Heart right ventricle (tissue), 16 donors: ENCODE data around the gene RFC1. TPM values are rescaled to one million over a fixed set of nuclear protein-coding genes. Genes with fewer than 3 reads are reported as not detected.
A peak's percentile ranks its signal among the peaks of the same experiment; 100 is the strongest.

Source experiments
- ATAC-seq, 8 donors: fragments of 200-7000 bp; cut with Tn5 transposase; one replicate each; pipeline ENCODE4 v1.9.1; 2020; ENCODE audit warnings: mild to moderate bottlenecking in 8 of 8, moderate library complexity in 8 of 8, moderate number of reproducible peaks in 1 of 8
- DNase-seq, 2 donors: peaks; one replicate each; pipeline ENCODE4 v3.0.0-alpha.2; 2020
- H3K27ac ChIP-seq, 10 donors: fragments of 200-600 bp; sonication (generic) in 2 of 10; one replicate each; pipeline versions ENCODE4 v1.5.0 to v1.8.0; 2020 to 2022; ENCODE audit warnings: mild to moderate bottlenecking in 3 of 10
- H3K27me3 ChIP-seq, 7 donors: fragments of 200-600 bp; one replicate each; pipeline ENCODE4 v1.8.0; 2021 to 2022; ENCODE audit warnings: mild to moderate bottlenecking in 2 of 7
- H3K36me3 ChIP-seq, 9 donors: fragments of 200-600 bp; sonication (generic) in 1 of 9; one replicate each; pipeline versions ENCODE4 v1.5.0 to v1.8.0; 2020 to 2022; ENCODE audit warnings: mild to moderate bottlenecking in 2 of 9
- H3K4me1 ChIP-seq, 9 donors: fragments of 200-600 bp; sonication (generic) in 1 of 9; one replicate each; pipeline versions ENCODE4 v1.5.0 to v1.8.0; 2020 to 2022; ENCODE audit warnings: mild to moderate bottlenecking in 4 of 9
- H3K4me3 ChIP-seq, 10 donors: fragments of 200-600 bp; sonication (generic) in 2 of 10; one replicate each; pipeline versions ENCODE4 v1.5.0 to v1.8.0; 2020 to 2022; ENCODE audit warnings: mild to moderate bottlenecking in 7 of 10, moderate library complexity in 2 of 10
- H3K9me3 ChIP-seq, 11 donors: fragments of 200-600 bp in 10 of 11; sonication (generic) in 2 of 11; one replicate each; pipeline versions ENCODE4 v1.5.0 to v1.8.0; 2013 to 2022; ENCODE audit warnings: mild to moderate bottlenecking in 2 of 11, control low read depth in 1 of 11, moderate library complexity in 1 of 11
- CTCF ChIP-seq, 9 donors: fragments of 200-600 bp; sonication (generic) in 2 of 9; IDR thresholded peaks; one replicate each; pipeline versions ENCODE4 v1.5.0 to v1.8.0; 2021 to 2022; ENCODE audit warnings: antibody characterized with exemption in 9 of 9, mild to moderate bottlenecking in 5 of 9, moderate library complexity in 1 of 9
- WGBS, 2 donors: extraction: QIAGEN DNeasy Blood & Tissue Kit; methylation state at CpG; one replicate each; pipeline ENCODE4 v1.1.7; 2013; ENCODE audit warnings: inconsistent platforms in 1 of 2; 5-methylcytosine and 5-hydroxymethylcytosine counted together
- intact Hi-C, 10 donors: fragments of 100-400 bp; cut with DNase I; formaldehyde crosslinking; loops; one replicate each; pipeline versions ENCODE4 v1.11.1 to v1.14.2; 2022
- polyA plus RNA-seq, 2 donors: library from polyadenylated mRNA; stranded (reverse); fragments of 200-250 nt; gene quantifications; one replicate each; pipeline ENCODE4 v1.2.3, GENCODE V29; 2013
- total RNA-seq, 10 donors: library from RNA; stranded (reverse); fragmentation: NEBNext Ultra II Directional in 3 of 10; extraction: Animal tissue kit (Norgen Biotek cat#: 25700) in 3 of 10; gene quantifications; one replicate each; pipeline versions ENCODE4 v1.2.1 to v1.2.4, GENCODE V29; 2021 to 2023
- donor health status: Arrhythmogenic right ventricular cardiomyopathy.
- donor health status: ischemic (EF 13 %, LVEDD 7.1; RV severe dilation, severe dysfunction).
- donor health status: healthy with polysubstance abuse.
- donor health status: DM: no; HTN: yes; CAD: no.
- donor health status: DM: no; HTN: no; CAD: no.
- donor health status: ischemic (EF 25% LVEDD 6.9; RV normal size, moderate dysfunction).
- donor health status: ischemic (EF 25% LVEDD 5.7; RV mildly dilated, moderate dysfunction).
- donor health status: healthy.
- donor health status: DM: yes; HTN: yes; CAD: no.
- donor health status: Ischemic cardiomyopathy.
- donor health status: ischemic (EF 35%, LVEDD 5.7; RV mildly dilated, moderate dysfunction).
- donor health status: nonischemic (EF 11% LVEDD 7.7; RV severe dilation, severe dysfunction).
- donor health status: DM: yes; HTN: yes; CAD: no.
- donor health status: PGD.
- donor health status: ischemic (EF 29% LVEDD 5.4; RV normal size, mild dysfunction).
- donor health status: nonischemic (EF 23%, LVEDD 6.1; RV moderate dilation, normal function).

The RFC1 gene
- total and polyA plus RNA-seq, 12 donors: 5.7 to 31.0 (median 23.3) TPM

GRCh38 chr4:39346856-39347519, 19.2 kb downstream of the RFC1 start:
- peak in 1 of 8 donors; percentile 72 for ATAC-seq
- H3K27ac ChIP-seq: no peak overlapping the region
- no peaks in the 10 kb centered on the region for H3K27me3 ChIP-seq
- DNase-seq: no peak
- peaks cover 0 to 14% (median 0%) of the 10 kb centered on the region in 11 donors for H3K9me3 ChIP-seq
- H3K4me3 ChIP-seq: no peak overlapping the region
- peaks cover 0 to 66% (median 15%) of the 10 kb centered on the region in 9 donors for H3K36me3 ChIP-seq
- peaks cover 0 to 11% (median 0%) of the 10 kb centered on the region in 9 donors for H3K4me1 ChIP-seq
- 41 to 45% methylated on average over 3 of the region's 3 CpGs for WGBS, 2 donors
- intact Hi-C loops: no loop called here
- no peak for TF ChIP-seq CTCF (IDR thresholded peaks at IDR 0.05)

GRCh38 chr4:39342731-39343130, 23.4 kb downstream of the RFC1 start:
- Histone ChIP-seq H3K27me3 (no peaks in the 10 kb centered on the region), H3K9me3 (no peaks in the 10 kb centered on the region), H3K4me3 (no peak overlapping the region), H3K27ac (no peak overlapping the region), H3K4me1 (peaks cover 0 to 11% (median 0%) of the 10 kb centered on the region in 9 donors), H3K36me3 (peaks cover 0 to 58% (median 5%) of the 10 kb centered on the region in 9 donors)
- DNase-seq: no peak
- no peak for TF ChIP-seq CTCF (IDR thresholded peaks at IDR 0.05)
- ATAC-seq: no peak
- intact Hi-C loops: no loop called here
- 94 to 98% methylated on average over 7 of the region's 7 CpGs for WGBS, 2 donors

- ATAC-seq (no peak), DNase-seq (no peak)
- WGBS, 2 donors: 74 to 82% methylated on average over 8 of the region's 8 CpGs
- H3K36me3 ChIP-seq: peaks cover 0 to 53% (median 2%) of the 10 kb centered on the region in 9 donors
- no peaks in the 10 kb centered on the region for H3K27me3 ChIP-seq
- no peak for TF ChIP-seq CTCF (IDR thresholded peaks at IDR 0.05)
- H3K9me3 ChIP-seq: no peaks in the 10 kb centered on the region
- no peak overlapping the region for H3K4me3 ChIP-seq
- intact Hi-C loops: no loop called here
- H3K4me1 ChIP-seq: peaks cover 0 to 2% (median 0%) of the 10 kb centered on the region in 9 donors
- H3K27ac ChIP-seq: no peak overlapping the region
Measured at GRCh38 chr4:39341075-39341725, 25.0 kb downstream of the RFC1 start.

- H3K9me3 ChIP-seq: no peaks in the 10 kb centered on the region
Measured at GRCh38 chr4:39339968-39340367, 26.2 kb downstream of the RFC1 start.

More at GRCh38 chr4:39339968-39340367, 26.2 kb downstream of the RFC1 start:
- no peaks in the 10 kb centered on the region for H3K27me3 ChIP-seq
- no peak for TF ChIP-seq CTCF (IDR thresholded peaks at IDR 0.05)
- H3K4me1 ChIP-seq: peaks cover 0 to 9% (median 0%) of the 10 kb centered on the region in 9 donors
- 97 to 98% methylated on average over 2 of the region's 2 CpGs for WGBS, 2 donors
- DNase-seq (no peak), ATAC-seq (no peak)
- H3K4me3 ChIP-seq: no peak overlapping the region
- intact Hi-C loops: no loop called here
- peaks cover 0 to 50% (median 2%) of the 10 kb centered on the region in 9 donors for H3K36me3 ChIP-seq
- no peak overlapping the region for H3K27ac ChIP-seq
